Measurements from ENCODE around the gene SACM1L.

The SACM1L gene

GRCh38 chr3:45773072-45773471 lies 83.9 kb downstream of the SACM1L start:
- no peak for DNase-seq

GRCh38 chr3:45773714-45774449 lies 84.7 kb downstream of the SACM1L start:
- DNase-seq = no peak

GRCh38 chr3:45774581-45775521 lies 85.7 kb downstream of the SACM1L start:
- no peak for DNase-seq

- no peak for DNase-seq
These were observed 86.5 kb downstream of the SACM1L start for GRCh38 chr3:45775571-45776300.

- no peak for DNase-seq
These were observed 87.1 kb downstream of the SACM1L start for GRCh38 chr3:45776301-45776595.

- no peak for DNase-seq
These were observed 87.4 kb downstream of the SACM1L start for GRCh38 chr3:45776611-45777010.

- no peak for DNase-seq
These were observed 88.0 kb downstream of the SACM1L start for GRCh38 chr3:45777111-45777745.

- no peak for DNase-seq
These were observed 88.7 kb downstream of the SACM1L start for GRCh38 chr3:45777746-45778386.

- DNase-seq = no peak
These were observed 89.6 kb downstream of the SACM1L start for GRCh38 chr3:45778761-45779201.

GRCh38 chr3:45779746-45780735 lies 90.8 kb downstream of the SACM1L start:
- DNase-seq = no peak

- DNase-seq = no peak
These were observed 92.1 kb downstream of the SACM1L start for GRCh38 chr3:45781271-45781670.

- DNase-seq = no peak
These were observed 92.6 kb downstream of the SACM1L start for GRCh38 chr3:45781841-45782240.

GRCh38 chr3:45782381-45782780 lies 93.2 kb downstream of the SACM1L start:
- DNase-seq = no peak

GRCh38 chr3:45783667-45784066 lies 94.5 kb downstream of the SACM1L start:
- DNase-seq = no peak

GRCh38 chr3:45785605-45786150 lies 96.5 kb downstream of the SACM1L start:
- DNase-seq = no peak

- DNase-seq = no peak
These were observed 97.8 kb downstream of the SACM1L start for GRCh38 chr3:45786801-45787495.

GRCh38 chr3:45787551-45787950 lies 98.4 kb downstream of the SACM1L start:
- DNase-seq = no peak

- DNase-seq = no peak
These were observed 100.1 kb downstream of the SACM1L start for GRCh38 chr3:45789235-45789812.

- DNase-seq = no peak
These were observed 101.4 kb downstream of the SACM1L start for GRCh38 chr3:45790596-45790995.

- DNase-seq = no peak
These were observed 102.8 kb downstream of the SACM1L start for GRCh38 chr3:45792036-45792435.
